ENCODE data around the gene PAK3.

The PAK3 gene

DNA sequence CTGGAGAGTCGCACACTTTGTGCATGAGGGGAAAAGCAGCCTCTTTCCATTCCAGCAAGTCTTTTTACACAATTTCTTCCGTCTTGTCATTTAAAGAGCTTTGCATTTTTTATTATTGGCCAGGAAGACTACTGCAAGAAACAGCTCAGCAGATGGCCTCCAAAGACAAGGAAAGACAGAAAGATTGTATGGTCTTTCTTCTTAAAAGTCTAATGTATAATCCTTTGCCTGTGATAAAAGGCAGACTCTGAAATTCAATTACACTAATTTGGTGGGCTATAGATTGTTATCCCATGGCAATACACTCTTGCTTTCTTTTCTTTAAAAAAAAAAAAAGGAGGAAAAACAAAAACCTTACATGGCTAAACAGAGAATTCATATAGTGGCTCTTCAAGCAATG lies 168.4 kb downstream of the PAK3 start:
- no peak for DNase-seq

DNA sequence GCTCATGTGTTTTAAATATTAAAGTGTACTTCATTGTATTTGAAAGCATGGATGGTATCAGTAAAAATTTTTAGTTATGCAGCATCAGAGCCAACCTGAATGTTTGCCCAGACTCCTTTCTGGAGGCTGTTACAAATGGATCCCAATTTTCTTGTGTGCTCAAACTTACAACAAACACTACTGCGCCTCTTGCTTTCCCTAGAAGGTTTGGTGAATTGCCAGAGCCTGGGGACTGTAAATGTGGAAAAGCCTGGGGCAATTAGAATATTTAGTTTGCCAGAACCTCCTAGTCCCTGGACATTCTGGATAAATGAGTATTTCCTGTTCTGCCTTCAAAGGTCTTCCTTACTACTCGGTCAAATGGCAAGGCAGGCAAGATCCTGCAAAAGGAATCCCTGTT lies 169.5 kb downstream of the PAK3 start:
- DNase-seq: no peak

DNA sequence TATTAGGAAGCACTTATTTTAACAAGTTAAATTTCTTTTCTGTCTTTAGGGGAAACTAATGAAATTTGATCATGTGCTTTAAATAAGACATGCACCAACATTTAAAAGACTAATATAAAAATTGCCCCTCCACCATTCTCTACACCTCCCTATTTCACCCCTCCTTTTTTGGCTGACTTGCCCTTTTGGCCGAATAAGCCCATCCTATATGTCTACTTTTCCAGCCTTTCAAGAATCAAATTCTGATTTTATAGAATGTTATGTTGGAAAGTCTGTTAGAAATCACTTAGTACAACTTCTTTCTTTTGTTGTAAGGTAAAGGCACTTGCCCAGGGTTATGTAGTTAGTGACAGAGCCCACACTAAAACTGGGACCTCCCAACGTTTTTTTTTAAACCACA lies 172.5 kb downstream of the PAK3 start:
- DNase-seq: no peak

DNA sequence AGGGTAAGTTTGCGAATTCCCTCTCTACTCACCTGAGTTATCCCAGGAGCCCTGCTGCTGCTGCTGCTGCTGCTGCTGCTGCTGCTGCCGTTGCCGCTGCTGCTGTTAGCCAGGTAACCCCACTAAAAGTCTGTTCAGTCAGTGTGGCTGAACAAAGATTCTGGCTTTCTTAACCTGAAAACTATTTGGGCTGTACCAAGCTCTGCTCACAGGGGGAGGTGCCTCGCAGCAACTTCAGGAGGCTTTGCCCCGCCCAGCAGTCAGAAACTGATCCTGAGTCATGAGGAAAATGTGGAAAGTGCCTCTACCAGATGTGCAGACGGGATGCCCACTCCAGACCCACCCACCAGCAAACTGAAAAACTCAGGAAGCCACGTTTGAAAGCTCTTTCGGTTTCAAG lies 174.3 kb downstream of the PAK3 start, which contains the start of gene CAPN6:
Gene CAPN6 (minus strand): TSS at position 145 of the 400 bp plus-strand sequence. CDS start 6,547 bp downstream, outside the sequence.
- DNase-seq: no peak
